MM.1S (cell line): ENCODE results near the gene EXOC3.

Experiments
- DNase-seq: peaks from one replicate; pipeline ENCODE4 v3.0.0-alpha.2; 2015
- H2AFZ ChIP-seq: fragments of 300-600 bp; sonication (generic); 2 replicates; pipeline ENCODE4 v1.6.0; 2016; ENCODE audit warnings: antibody characterized with exemption, low read length
- H3F3A ChIP-seq: fragments of 300-600 bp; sonication (generic); 2 replicates; pipeline ENCODE4 v1.6.1; 2016; ENCODE audit warnings: mild to moderate bottlenecking, antibody characterized with exemption, low read length, moderate library complexity, mixed read lengths; ENCODE audit not compliant: insufficient read depth
- H3K27ac ChIP-seq: fragments of 300-600 bp; sonication (generic); 2 replicates; pipeline ENCODE4 v1.5.1; 2016; ENCODE audit warnings: mild to moderate bottlenecking, low read length
- H3K27me3 ChIP-seq: fragments of 300-600 bp; sonication (generic); replicated peaks from 2 replicates; pipeline ENCODE4 v1.6.0; 2016; ENCODE audit warnings: low read length; ENCODE audit not compliant: insufficient read depth
- H3K36me3 ChIP-seq: fragments of 300-600 bp; sonication (generic); replicated peaks from 2 replicates; pipeline ENCODE4 v1.6.1; 2016; ENCODE audit warnings: mild to moderate bottlenecking, low read length, mixed read lengths; ENCODE audit not compliant: insufficient read depth
- H3K4me1 ChIP-seq: fragments of 300-600 bp; sonication (generic); 2 replicates; pipeline ENCODE4 v1.6.1; 2016; ENCODE audit warnings: low read length, mixed read lengths
- H3K4me2 ChIP-seq: fragments of 300-600 bp; sonication (generic); 2 replicates; pipeline ENCODE4 v1.6.0; 2016; ENCODE audit warnings: low read depth, low read length
- H3K4me3 ChIP-seq: fragments of 300-600 bp; sonication (generic); 2 replicates; pipeline ENCODE4 v1.5.1; 2016; ENCODE audit warnings: low read length, mixed read lengths
- H3K79me2 ChIP-seq: fragments of 300-600 bp; sonication (generic); 2 replicates; pipeline ENCODE4 v1.6.1; 2016; ENCODE audit warnings: mixed run types, low read length, mixed read lengths
- H3K9ac ChIP-seq: fragments of 300-600 bp; sonication (generic); 2 replicates; pipeline ENCODE4 v1.6.1; 2016; ENCODE audit warnings: low read length, mixed read lengths
- H3K9me2 ChIP-seq: fragments of 300-600 bp; sonication (generic); replicated peaks from 2 replicates; pipeline ENCODE4 v1.6.1; 2016; ENCODE audit warnings: mild to moderate bottlenecking, low read length, mixed read lengths; ENCODE audit not compliant: insufficient read depth
- H3K9me3 ChIP-seq: fragments of 300-600 bp; sonication (generic); replicated peaks from 2 replicates; pipeline ENCODE4 v1.6.1; 2016; ENCODE audit warnings: mild to moderate bottlenecking, low read length, mixed read lengths; ENCODE audit not compliant: insufficient read depth
- H4K20me1 ChIP-seq: fragments of 300-600 bp; sonication (generic); 2 replicates; pipeline ENCODE4 v1.6.1; 2016; ENCODE audit warnings: mild to moderate bottlenecking, low read length, moderate library complexity, mixed read lengths; ENCODE audit not compliant: insufficient read depth
- CTCF ChIP-seq: fragments of 300-600 bp; sonication (generic); IDR thresholded peaks from 2 replicates; pipeline ENCODE4 v1.5.1; 2016; ENCODE audit warnings: antibody characterized with exemption, low read length, mixed read lengths
- EZH2 ChIP-seq: fragments of 300-600 bp; sonication (generic); optimal IDR thresholded peaks from 2 replicates; pipeline ENCODE3; 2017; ENCODE audit warnings: low read depth, mild to moderate bottlenecking, antibody characterized with exemption, low read length, mixed read lengths
- EZH2phosphoT487 ChIP-seq: fragments of 300-600 bp; sonication (generic); IDR thresholded peaks from 2 replicates; pipeline ENCODE4 v1.6.1; 2018; ENCODE audit warnings: antibody characterized with exemption, low read length

The EXOC3 gene

GRCh38 chr5:429453-430188 lies 13.4 kb upstream of the EXOC3 start:
- no peak overlapping the region for H3K9ac ChIP-seq
- DNase-seq = no peak
- no peak overlapping the region for H2AFZ ChIP-seq
- peaks cover 7% of the 10 kb centered on the region for H3K27me3 ChIP-seq
- TF ChIP-seq EZH2phosphoT487 (no peak), EZH2 (no peak), CTCF (no peak)
- no peaks in the 10 kb centered on the region for H3K36me3 ChIP-seq
- 0 out of 2 replicates have a peak, but pooled peaks cover 3% of the 10 kb centered on the region for H3F3A ChIP-seq
- no peak overlapping the region for H3K4me3 ChIP-seq
- H3K9me3 ChIP-seq = no peaks in the 10 kb centered on the region
- H3K79me2 ChIP-seq = no peaks in the 10 kb centered on the region
- H4K20me1 ChIP-seq = no peaks in the 10 kb centered on the region
- no peak overlapping the region for H3K4me2 ChIP-seq
- H3K27ac ChIP-seq = no peak overlapping the region
- H3K4me1 ChIP-seq = peaks cover 5% of the 10 kb centered on the region
- no peaks in the 10 kb centered on the region for H3K9me2 ChIP-seq

GRCh38 chr5:430214-430925 lies 12.6 kb upstream of the EXOC3 start:
- Histone ChIP-seq H4K20me1 (no peaks in the 10 kb centered on the region), H3F3A (no peaks in the 10 kb centered on the region), H3K27ac (no peak overlapping the region), H2AFZ (no peak overlapping the region), H3K9ac (no peak overlapping the region), H3K36me3 (no peaks in the 10 kb centered on the region), H3K79me2 (no peaks in the 10 kb centered on the region), H3K4me2 (no peak overlapping the region), H3K9me2 (no peaks in the 10 kb centered on the region), H3K4me3 (no peak overlapping the region), H3K9me3 (no peaks in the 10 kb centered on the region), H3K27me3 (peaks cover 14% of the 10 kb centered on the region), H3K4me1 (no peaks in the 10 kb centered on the region)
- no peak for DNase-seq
- TF ChIP-seq CTCF (no peak), EZH2phosphoT487 (no peak), EZH2 (no peak)

- Histone ChIP-seq H3K9ac (no peak overlapping the region), H4K20me1 (no peaks in the 10 kb centered on the region), H3K9me2 (no peaks in the 10 kb centered on the region), H3K4me1 (no peaks in the 10 kb centered on the region), H3F3A (no peaks in the 10 kb centered on the region), H3K36me3 (no peaks in the 10 kb centered on the region), H3K79me2 (no peaks in the 10 kb centered on the region), H3K27ac (no peak overlapping the region), H3K9me3 (no peaks in the 10 kb centered on the region), H3K27me3 (peaks cover 22% of the 10 kb centered on the region), H3K4me2 (no peak overlapping the region), H3K4me3 (no peak overlapping the region), H2AFZ (no peak overlapping the region)
- peak; percentile 52 for TF ChIP-seq CTCF
- no peak for TF ChIP-seq EZH2
- TF ChIP-seq EZH2phosphoT487 = no peak
- peak; percentile 25 for DNase-seq
These were observed 11.8 kb upstream of the EXOC3 start for GRCh38 chr5:431001-431710.
